H9 (cell line): ENCODE results near the gene FAU. TPM values are rescaled to one million over a fixed set of nuclear protein-coding genes. Genes with fewer than 3 reads are reported as not detected.

ENCODE experiments used
- DNase-seq: peaks from one replicate; pipeline ENCODE4 v3.0.0-alpha.2; 2017
- H2AFZ ChIP-seq: one replicate; pipeline ENCODE4 v1.6.1; 2013; ENCODE audit warnings: mild to moderate bottlenecking, low read length, control low read depth, moderate library complexity
- H2AK5ac ChIP-seq: 2 replicates; pipeline ENCODE4 v1.6.1; 2013; ENCODE audit warnings: low read length, control low read depth, mixed read lengths; ENCODE audit not compliant: insufficient read length
- H2BK120ac ChIP-seq: one replicate; pipeline ENCODE4 v1.6.1; 2013; ENCODE audit warnings: low read depth, mild to moderate bottlenecking, low read length, control low read depth, inconsistent platforms; ENCODE audit not compliant: poor library complexity, severe bottlenecking
- H2BK12ac ChIP-seq: 2 replicates; pipeline ENCODE4 v1.6.1; 2013; ENCODE audit warnings: low read length, control low read depth, mixed read lengths, low read depth; ENCODE audit not compliant: insufficient read length
- H2BK15ac ChIP-seq: 2 replicates; pipeline ENCODE4 v1.6.1; 2013; ENCODE audit warnings: low read depth, low read length, control low read depth
- H2BK20ac ChIP-seq: one replicate; pipeline ENCODE4 v1.6.1; 2013; ENCODE audit warnings: low read depth, mild to moderate bottlenecking, low read length, control low read depth, inconsistent platforms; ENCODE audit not compliant: poor library complexity, severe bottlenecking
- H2BK5ac ChIP-seq: 2 replicates; pipeline ENCODE4 v1.6.1; 2013; ENCODE audit warnings: low read length, control low read depth, mixed read lengths; ENCODE audit not compliant: insufficient read length
- H3K14ac ChIP-seq: 2 replicates; pipeline ENCODE4 v1.6.1; 2013; ENCODE audit warnings: low read length, control low read depth; ENCODE audit not compliant: insufficient read depth
- H3K18ac ChIP-seq: 2 replicates; pipeline ENCODE4 v1.6.1; 2013; ENCODE audit warnings: low read depth, mild to moderate bottlenecking, mixed read lengths, low read length, control low read depth; ENCODE audit not compliant: insufficient read length
- H3K23ac ChIP-seq: 2 replicates; pipeline ENCODE4 v1.6.1; 2013; ENCODE audit warnings: low read length, control low read depth, mixed read lengths, low read depth; ENCODE audit not compliant: insufficient read length
- H3K23me2 ChIP-seq: 2 replicates; pipeline ENCODE4 v1.6.1; 2013; ENCODE audit warnings: low read depth, mild to moderate bottlenecking, mixed read lengths, low read length, control low read depth; ENCODE audit not compliant: insufficient read length, poor library complexity, severe bottlenecking
- H3K27ac ChIP-seq: 2 replicates; pipeline ENCODE4 v1.5.1; 2013; ENCODE audit warnings: low read length, control low read depth, mixed read lengths, low read depth; ENCODE audit not compliant: insufficient read length
- H3K27me3 ChIP-seq: 2 replicates; pipeline ENCODE4 v1.6.1; 2013; ENCODE audit warnings: low read length, control low read depth, inconsistent platforms; ENCODE audit not compliant: insufficient read depth
- H3K4ac ChIP-seq: 2 replicates; pipeline ENCODE4 v1.6.1; 2013; ENCODE audit warnings: low read depth, mild to moderate bottlenecking, control low read depth, inconsistent platforms, low read length, moderate library complexity
- H3K4me1 ChIP-seq: 2 replicates; pipeline ENCODE4 v1.6.1; 2013; ENCODE audit warnings: low read length, control low read depth, inconsistent platforms; ENCODE audit not compliant: insufficient read depth
- H3K4me2 ChIP-seq: 2 replicates; pipeline ENCODE4 v1.6.1; 2013; ENCODE audit warnings: low read length, control low read depth, mixed read lengths; ENCODE audit not compliant: insufficient read length, insufficient read depth
- H3K56ac ChIP-seq: 2 replicates; pipeline ENCODE4 v1.6.1; 2013; ENCODE audit warnings: low read depth, mild to moderate bottlenecking, mixed read lengths, low read length, control low read depth; ENCODE audit not compliant: insufficient read length
- H3K79me1 ChIP-seq: 2 replicates; pipeline ENCODE4 v1.6.1; 2013; ENCODE audit warnings: low read depth, mild to moderate bottlenecking, moderate library complexity, low read length, control low read depth, inconsistent platforms; ENCODE audit not compliant: insufficient read depth, poor library complexity, severe bottlenecking
- H3K79me2 ChIP-seq: 2 replicates; pipeline ENCODE4 v1.6.1; 2013; ENCODE audit warnings: low read length, control low read depth, inconsistent platforms; ENCODE audit not compliant: insufficient read depth
- H3K9ac ChIP-seq: 2 replicates; pipeline ENCODE4 v1.6.1; 2013; ENCODE audit warnings: low read length, control low read depth, mixed read lengths; ENCODE audit not compliant: insufficient read length; ENCODE audit errors: extremely low read depth
- H3K9me3 ChIP-seq: one replicate; pipeline ENCODE4 v1.6.1; 2013; ENCODE audit warnings: low read depth, low read length, inconsistent platforms; ENCODE audit not compliant: control insufficient read depth
- H3T11ph ChIP-seq: one replicate; pipeline ENCODE4 v1.6.1; 2013; ENCODE audit warnings: mild to moderate bottlenecking, low read length, control low read depth, inconsistent platforms
- H4K20me1 ChIP-seq: one replicate; pipeline ENCODE4 v1.6.1; 2013; ENCODE audit not compliant: control insufficient read depth, insufficient read length, insufficient read depth
- H4K5ac ChIP-seq: 2 replicates; pipeline ENCODE4 v1.6.1; 2013; ENCODE audit warnings: low read depth, mild to moderate bottlenecking, mixed read lengths, low read length, control low read depth; ENCODE audit not compliant: insufficient read length
- H4K8ac ChIP-seq: replicated peaks from 2 replicates; pipeline ENCODE4 v1.6.1; 2013; ENCODE audit warnings: low read length, control low read depth, mixed read lengths, low read depth; ENCODE audit not compliant: insufficient read length
- H4K91ac ChIP-seq: 2 replicates; pipeline ENCODE4 v1.6.1; 2013; ENCODE audit warnings: low read depth, mild to moderate bottlenecking, moderate library complexity, mixed read lengths, low read length, control low read depth; ENCODE audit not compliant: insufficient read length
- H3K27ac Mint-ChIP-seq, 3 experiments: 2 replicates in 2 of 3; 3 replicates in 1 of 3; pipeline ENCODE4 v1.8.0; 2020 to 2021; ENCODE audit warnings: mixed read lengths in 3 of 3, mild to moderate bottlenecking in 1 of 3, moderate library complexity in 1 of 3
- H3K27me3 Mint-ChIP-seq: 2 replicates; pipeline ENCODE4 v1.8.0; 2021; ENCODE audit warnings: low read depth, mild to moderate bottlenecking, moderate library complexity, mixed read lengths
- H3K36me3 Mint-ChIP-seq, 3 experiments: 2 replicates in 2 of 3; 3 replicates in 1 of 3; pipeline ENCODE4 v1.8.0; 2020 to 2021; ENCODE audit warnings: low read depth in 3 of 3, mixed read lengths in 3 of 3; ENCODE audit not compliant: insufficient read depth in 1 of 3
- H3K4me1 Mint-ChIP-seq, 2 experiments: 2 replicates each; pipeline ENCODE4 v1.8.0; 2020; ENCODE audit warnings: mixed read lengths in 2 of 2
- H3K4me3 Mint-ChIP-seq, 2 experiments: 2 replicates in 1 of 2; 3 replicates in 1 of 2; pipeline ENCODE4 v1.8.0; 2020 to 2021; ENCODE audit warnings: mild to moderate bottlenecking in 2 of 2, mixed read lengths in 2 of 2, moderate library complexity in 1 of 2
- H3K9me3 Mint-ChIP-seq, 2 experiments: 2 replicates in 1 of 2; 3 replicates in 1 of 2; pipeline ENCODE4 v1.8.0; 2020; ENCODE audit warnings: mild to moderate bottlenecking in 2 of 2, mixed read lengths in 2 of 2, moderate library complexity in 1 of 2
- WGBS: extraction: QIAGEN DNeasy Blood & Tissue Kit; methylation state at CpG from one replicate; pipeline ENCODE4 v1.1.7; 2013; ENCODE audit warnings: missing lambda C conversion rate, low lambda C conversion rate, mixed read lengths; ENCODE audit not compliant: insufficient read length; ENCODE audit errors: extremely low coverage; 5-methylcytosine and 5-hydroxymethylcytosine counted together
- total RNA-seq: library from RNA; stranded (reverse); gene quantifications from 2 replicates; pipeline ENCODE4 v1.2.1, GENCODE V29; 2021
- TF ChIP-seq, protein P1 (sequence below): fragments of 200-600 bp; sonication (generic); conservative IDR thresholded peaks from 3 replicates; pipeline ENCODE4 v1.8.0; 2021; ENCODE audit warnings: antibody characterized with exemption, mild to moderate bottlenecking

Gene FAU
- total RNA-seq, 1 experiment from 2014 or later, result 898 TPM

DNA sequence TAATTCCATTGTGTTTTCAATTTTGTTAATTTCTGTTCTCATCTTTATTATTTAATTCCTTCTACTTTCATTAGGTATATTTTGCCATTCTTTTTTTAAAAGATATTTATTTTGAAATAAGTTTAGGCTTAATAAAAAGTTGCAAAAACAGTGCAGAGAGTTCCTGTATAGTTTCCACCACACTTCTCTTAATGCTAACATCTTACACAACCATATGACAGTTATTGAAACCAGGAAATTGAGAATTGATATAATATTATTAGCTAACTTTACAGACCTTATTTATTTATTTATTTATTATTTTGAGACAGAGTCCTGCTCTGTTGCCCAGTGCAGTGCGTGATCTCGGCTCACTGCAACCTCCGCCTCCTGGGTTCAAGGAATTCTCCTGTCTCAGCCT is 34.3 kb upstream of the FAU start:
- no peak for DNase-seq
- WGBS, result no CpG with 5 or more reads among the region's 3 CpGs
- H3K9ac ChIP-seq, result no peak overlapping the region

More for the DNA sequence above, 34.3 kb upstream of the FAU start:
- H3K4me2 ChIP-seq, result no peak overlapping the region
- H3T11ph ChIP-seq, result no peak overlapping the region
- H2BK120ac ChIP-seq, result no peak overlapping the region
- no peak overlapping the region for H3K4me3 Mint-ChIP-seq
- no peaks in the 10 kb centered on the region for H3K79me2 ChIP-seq
- H3K4ac ChIP-seq, result no peak overlapping the region
- H3K4me1 ChIP-seq, result no peaks in the 10 kb centered on the region
- no peaks in the 10 kb centered on the region for H3K4me1 Mint-ChIP-seq
- no peak overlapping the region for H3K56ac ChIP-seq
- H3K14ac ChIP-seq, result no peak overlapping the region
- H4K8ac ChIP-seq, result no peak overlapping the region
- no peaks in the 10 kb centered on the region for H3K27me3 ChIP-seq
- no peak overlapping the region for H2BK12ac ChIP-seq
- H2AFZ ChIP-seq, result no peak overlapping the region
- H2AK5ac ChIP-seq, result no peak overlapping the region
- H2BK5ac ChIP-seq, result no peak overlapping the region
- H3K27me3 Mint-ChIP-seq, result peaks cover 18% of the 10 kb centered on the region
- no peak overlapping the region for H4K5ac ChIP-seq
- TF ChIP-seq, protein P1, sequence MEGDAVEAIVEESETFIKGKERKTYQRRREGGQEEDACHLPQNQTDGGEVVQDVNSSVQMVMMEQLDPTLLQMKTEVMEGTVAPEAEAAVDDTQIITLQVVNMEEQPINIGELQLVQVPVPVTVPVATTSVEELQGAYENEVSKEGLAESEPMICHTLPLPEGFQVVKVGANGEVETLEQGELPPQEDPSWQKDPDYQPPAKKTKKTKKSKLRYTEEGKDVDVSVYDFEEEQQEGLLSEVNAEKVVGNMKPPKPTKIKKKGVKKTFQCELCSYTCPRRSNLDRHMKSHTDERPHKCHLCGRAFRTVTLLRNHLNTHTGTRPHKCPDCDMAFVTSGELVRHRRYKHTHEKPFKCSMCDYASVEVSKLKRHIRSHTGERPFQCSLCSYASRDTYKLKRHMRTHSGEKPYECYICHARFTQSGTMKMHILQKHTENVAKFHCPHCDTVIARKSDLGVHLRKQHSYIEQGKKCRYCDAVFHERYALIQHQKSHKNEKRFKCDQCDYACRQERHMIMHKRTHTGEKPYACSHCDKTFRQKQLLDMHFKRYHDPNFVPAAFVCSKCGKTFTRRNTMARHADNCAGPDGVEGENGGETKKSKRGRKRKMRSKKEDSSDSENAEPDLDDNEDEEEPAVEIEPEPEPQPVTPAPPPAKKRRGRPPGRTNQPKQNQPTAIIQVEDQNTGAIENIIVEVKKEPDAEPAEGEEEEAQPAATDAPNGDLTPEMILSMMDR, result no peak
- H2BK15ac ChIP-seq, result no peak overlapping the region
- no peak overlapping the region for H4K91ac ChIP-seq
- no peak overlapping the region for H3K23ac ChIP-seq
- H3K27ac Mint-ChIP-seq, result no peak overlapping the region
- no peaks in the 10 kb centered on the region for H3K23me2 ChIP-seq
- no peak overlapping the region for H2BK20ac ChIP-seq
- no peaks in the 10 kb centered on the region for H3K9me3 ChIP-seq
- H3K36me3 Mint-ChIP-seq, result no peaks in the 10 kb centered on the region
- H3K9me3 Mint-ChIP-seq, result no peaks in the 10 kb centered on the region
- H3K79me1 ChIP-seq, result no peaks in the 10 kb centered on the region
- H4K20me1 ChIP-seq, result no peaks in the 10 kb centered on the region
- H3K18ac ChIP-seq, result no peak overlapping the region
- no peak overlapping the region for H3K27ac ChIP-seq
